Left lung (tissue), 10 donors: ENCODE data around the gene PCSK7. TPM values are rescaled to one million over a fixed set of nuclear protein-coding genes. Genes with fewer than 3 reads are reported as not detected.
A peak's percentile ranks its signal among the peaks of the same experiment; 100 is the strongest.

Experiments
- ATAC-seq: fragments of 200-7000 bp; cut with Tn5 transposase; one replicate; pipeline ENCODE4 v1.9.1; 2020; ENCODE audit warnings: moderate library complexity
- DNase-seq, 4 donors: peaks; one replicate each; pipeline ENCODE4 v3.0.0-alpha.2; 2013 to 2020
- H3K27ac ChIP-seq, 2 donors: fragments of 200-600 bp; sonication (generic) in 1 of 2; one replicate each; pipeline versions ENCODE4 v1.5.0 to v1.8.0; 2020 to 2021
- H3K27me3 ChIP-seq, 2 donors: fragments of 200-600 bp; sonication (generic) in 1 of 2; one replicate each; pipeline versions ENCODE4 v1.5.0 to v1.8.0; 2020 to 2021
- H3K36me3 ChIP-seq, 2 donors: fragments of 200-600 bp; sonication (generic) in 1 of 2; one replicate each; pipeline versions ENCODE4 v1.5.0 to v1.8.0; 2020 to 2021
- H3K4me1 ChIP-seq, 2 donors: fragments of 200-600 bp; one replicate each; pipeline ENCODE4 v1.8.0; 2021
- H3K4me3 ChIP-seq, 2 donors: fragments of 200-600 bp; sonication (generic) in 1 of 2; one replicate each; pipeline versions ENCODE4 v1.5.0 to v1.8.0; 2020 to 2021; ENCODE audit warnings: mild to moderate bottlenecking in 1 of 2
- H3K9me3 ChIP-seq, 2 donors: fragments of 200-600 bp; sonication (generic) in 1 of 2; one replicate each; pipeline versions ENCODE4 v1.5.0 to v1.8.0; 2020 to 2021
- CTCF ChIP-seq, 2 donors: fragments of 200-600 bp; sonication (generic) in 1 of 2; IDR thresholded peaks; one replicate each; pipeline versions ENCODE4 v1.5.0 to v1.8.0; 2021; ENCODE audit warnings: antibody characterized with exemption in 2 of 2
- intact Hi-C, 2 donors: fragments of 100-400 bp; cut with DNase I; formaldehyde crosslinking; loops; one replicate each; pipeline versions ENCODE4 v1.11.2 to v1.14.2; 2022
- polyA plus RNA-seq, 6 donors: library from polyadenylated mRNA; unstranded; fragments of 120-200 nt; gene quantifications; one replicate each; pipeline ENCODE4 v1.2.1, GENCODE V29; 2013; ENCODE audit not compliant: insufficient read length in 6 of 6
- total RNA-seq, 2 donors: library from RNA; stranded (reverse); fragmentation: NEBNext Ultra II Directional; extraction: Animal tissue kit (Norgen Biotek cat#: 25700); gene quantifications; one replicate each; pipeline ENCODE4 v1.2.1, GENCODE V29; 2021
- donor health status: DM: no; HTN: yes; CAD: no.
- donor health status: DM: no; HTN: no; CAD: no.

PCSK7 gene
- total and polyA plus RNA-seq, 8 donors, result 24.5 to 77.8 (median 30.2) TPM

DNA sequence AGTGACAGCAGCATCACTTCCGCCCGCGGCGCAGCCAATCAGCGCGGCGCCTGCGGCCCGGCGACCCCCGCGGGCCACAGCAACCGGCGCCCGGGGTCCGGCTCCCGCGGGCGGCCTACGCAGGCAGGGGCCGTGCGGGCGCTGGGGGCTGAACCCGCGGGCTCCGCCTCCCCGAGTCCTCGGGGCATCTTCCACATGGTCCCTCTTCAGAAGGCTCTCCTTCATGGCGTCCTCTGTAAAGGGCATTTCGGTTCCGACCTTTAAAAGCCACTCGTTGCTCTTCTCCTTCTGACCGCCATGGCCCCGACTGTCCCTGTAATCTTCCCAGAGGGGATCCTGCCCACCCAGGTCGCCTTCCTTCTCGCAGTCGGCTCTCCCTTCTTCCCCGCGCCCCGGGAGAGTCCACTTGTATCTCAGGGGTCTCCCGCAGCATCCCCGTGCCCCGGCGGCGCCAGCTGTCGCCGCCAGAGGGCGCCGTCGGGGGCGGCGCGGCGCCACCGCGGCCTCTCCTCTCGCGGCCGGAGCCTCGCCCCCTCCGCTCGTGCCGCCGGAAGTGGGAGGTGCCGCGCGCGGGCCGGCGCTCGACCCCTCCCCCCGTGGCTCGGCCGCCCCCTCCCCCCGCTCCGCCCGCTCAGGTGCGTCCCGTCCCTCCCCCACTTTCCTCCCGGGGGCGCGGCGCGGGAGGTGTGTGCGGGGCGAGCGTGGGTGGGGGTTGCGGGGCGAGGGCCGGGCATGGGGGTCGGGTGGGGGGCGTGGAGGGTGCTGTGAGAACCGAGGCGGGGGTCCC, 412 bp upstream of the PCSK7 start, which contains the start of gene RNF214:
TSS of gene RNF214 (plus strand) at position 580 of the 787 bp plus-strand sequence. CDS start 1,602 bp downstream, outside the sequence.
- peaks cover 0 to 30% of the 10 kb centered on the region in 2 donors for H3K36me3 ChIP-seq
- H3K9me3 ChIP-seq, result no peaks in the 10 kb centered on the region
- no peaks in the 10 kb centered on the region for H3K27me3 ChIP-seq
- H3K27ac ChIP-seq, result peak within 1 kb of the TSS; percentile 90 to 93
- peak; percentile 91 to 97 for TF ChIP-seq CTCF (IDR thresholded peaks at IDR 0.05)
- H3K4me3 ChIP-seq, result peak within 1 kb of the TSS; percentile 89 to 95
- DNase-seq, result peak; percentile 75 to 95 (median 88)
- H3K4me1 ChIP-seq, result peaks cover 9 to 42% of the 10 kb centered on the region in 2 donors
- intact Hi-C loops, result no loop called here
- ATAC-seq, result peak; percentile 92

DNA sequence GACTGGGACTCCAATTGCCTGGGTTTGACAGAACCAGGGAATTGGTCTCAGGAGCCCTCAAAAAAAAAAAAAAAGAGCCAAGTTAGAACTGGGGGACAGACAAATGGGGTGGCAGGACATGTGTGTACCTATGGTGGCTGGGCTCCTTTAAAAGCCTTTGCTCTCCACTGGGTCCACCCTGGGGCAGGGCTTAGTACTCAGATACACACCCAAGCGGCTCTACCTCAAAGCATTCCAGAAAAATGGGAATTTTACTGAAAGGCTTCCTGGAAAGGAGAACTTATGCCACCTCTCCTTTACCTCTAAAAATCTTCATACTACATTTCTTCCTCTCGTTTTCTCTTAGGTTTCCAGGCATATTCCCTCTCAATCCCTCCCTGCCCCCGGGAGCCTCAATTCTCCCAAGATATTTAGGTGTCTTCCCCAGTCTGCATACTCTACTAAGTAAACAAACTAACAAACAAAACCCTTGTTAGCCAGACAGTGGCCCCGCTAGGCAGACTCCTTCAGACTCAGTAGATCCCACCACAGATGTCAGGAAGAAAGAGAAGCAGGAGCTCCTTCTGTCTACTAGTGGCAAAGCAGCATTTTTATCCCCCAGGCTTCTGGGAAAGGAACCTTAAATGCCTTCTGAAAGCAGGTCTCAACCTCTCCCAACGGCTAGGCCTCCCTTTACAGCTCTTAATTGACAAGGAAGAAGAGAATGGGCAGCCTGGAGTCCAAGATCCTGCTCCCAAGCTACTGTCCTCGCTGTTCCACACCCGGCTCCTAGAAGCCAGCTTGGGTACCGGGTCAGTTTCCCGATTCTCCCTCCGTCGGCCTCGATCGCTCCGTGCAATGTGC, 653 bp downstream of the PCSK7 start:
- DNase-seq (no peak), ATAC-seq (no peak)
- Histone ChIP-seq H3K27me3 (no peaks in the 10 kb centered on the region), H3K4me3 (peak overlapping the region; percentile 89 to 95), H3K9me3 (no peaks in the 10 kb centered on the region), H3K27ac (peak overlapping the region; percentile 90 to 93), H3K4me1 (peaks cover 9 to 42% of the 10 kb centered on the region in 2 donors), H3K36me3 (peaks cover 0 to 37% of the 10 kb centered on the region in 2 donors)
- TF ChIP-seq CTCF (IDR thresholded peaks at IDR 0.05), result no peak
- intact Hi-C loops, result no loop called here

DNA sequence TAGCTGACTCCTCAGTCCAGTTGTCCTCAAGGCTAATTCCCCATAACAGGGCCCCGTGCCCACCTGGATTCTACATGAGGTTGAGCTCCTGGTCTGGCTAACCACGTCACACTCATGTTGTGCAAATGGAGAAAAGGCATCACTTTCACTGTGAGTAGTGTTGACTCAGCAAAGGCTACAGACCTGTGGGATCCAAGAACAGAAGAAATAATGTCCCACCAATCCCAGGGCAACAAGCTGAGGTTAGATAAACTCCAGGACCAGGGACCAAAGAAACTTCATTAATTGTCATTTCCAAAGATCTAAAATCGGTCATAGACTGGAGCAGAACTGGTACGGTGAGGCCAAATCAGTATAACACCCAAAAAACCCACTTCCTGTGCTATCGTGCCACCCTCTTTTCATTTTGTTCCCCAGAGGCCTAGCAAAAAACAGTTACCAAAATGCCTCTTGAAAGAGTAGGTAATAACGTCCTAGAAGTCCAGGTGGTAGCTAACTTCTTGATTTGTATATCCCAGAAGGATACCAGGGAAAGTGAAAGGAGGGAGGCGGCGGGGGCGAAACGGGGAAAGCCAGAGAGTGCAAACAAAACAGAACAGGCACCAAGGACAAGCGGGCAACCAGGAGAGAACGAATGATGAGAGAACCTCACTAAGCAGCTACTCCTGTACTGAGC, 1.4 kb downstream of the PCSK7 start:
- no peak for TF ChIP-seq CTCF (IDR thresholded peaks at IDR 0.05)
- Histone ChIP-seq H3K36me3 (peaks cover 0 to 42% of the 10 kb centered on the region in 2 donors), H3K4me3 (peak overlapping the region in 1 of 2 donors; percentile 95), H3K9me3 (no peaks in the 10 kb centered on the region), H3K27me3 (no peaks in the 10 kb centered on the region), H3K4me1 (peaks cover 9 to 42% of the 10 kb centered on the region in 2 donors), H3K27ac (peak overlapping the region; percentile 13)
- DNase-seq (no peak), ATAC-seq (no peak)
- intact Hi-C loops, result no loop called here

GRCh38 chr11:117229931-117230285, 2.0 kb downstream of the PCSK7 start:
- H3K27ac ChIP-seq, result peak overlapping the region in 1 of 2 donors; percentile 13
- peaks cover 0 to 47% of the 10 kb centered on the region in 2 donors for H3K36me3 ChIP-seq

More at GRCh38 chr11:117229931-117230285, 2.0 kb downstream of the PCSK7 start:
- no peaks in the 10 kb centered on the region for H3K27me3 ChIP-seq
- H3K4me1 ChIP-seq, result peaks cover 9 to 42% of the 10 kb centered on the region in 2 donors
- no peak for DNase-seq
- H3K9me3 ChIP-seq, result no peaks in the 10 kb centered on the region
- no peak overlapping the region for H3K4me3 ChIP-seq
- TF ChIP-seq CTCF (IDR thresholded peaks at IDR 0.05), result no peak
- intact Hi-C loops, result no loop called here
- no peak for ATAC-seq
